ENCODE results near the gene CACNA1S.

The CACNA1S gene

GRCh38 chr1:201146626-201147390 lies 34.6 kb upstream of the CACNA1S start:
- TF ChIP-seq, protein P1, sequence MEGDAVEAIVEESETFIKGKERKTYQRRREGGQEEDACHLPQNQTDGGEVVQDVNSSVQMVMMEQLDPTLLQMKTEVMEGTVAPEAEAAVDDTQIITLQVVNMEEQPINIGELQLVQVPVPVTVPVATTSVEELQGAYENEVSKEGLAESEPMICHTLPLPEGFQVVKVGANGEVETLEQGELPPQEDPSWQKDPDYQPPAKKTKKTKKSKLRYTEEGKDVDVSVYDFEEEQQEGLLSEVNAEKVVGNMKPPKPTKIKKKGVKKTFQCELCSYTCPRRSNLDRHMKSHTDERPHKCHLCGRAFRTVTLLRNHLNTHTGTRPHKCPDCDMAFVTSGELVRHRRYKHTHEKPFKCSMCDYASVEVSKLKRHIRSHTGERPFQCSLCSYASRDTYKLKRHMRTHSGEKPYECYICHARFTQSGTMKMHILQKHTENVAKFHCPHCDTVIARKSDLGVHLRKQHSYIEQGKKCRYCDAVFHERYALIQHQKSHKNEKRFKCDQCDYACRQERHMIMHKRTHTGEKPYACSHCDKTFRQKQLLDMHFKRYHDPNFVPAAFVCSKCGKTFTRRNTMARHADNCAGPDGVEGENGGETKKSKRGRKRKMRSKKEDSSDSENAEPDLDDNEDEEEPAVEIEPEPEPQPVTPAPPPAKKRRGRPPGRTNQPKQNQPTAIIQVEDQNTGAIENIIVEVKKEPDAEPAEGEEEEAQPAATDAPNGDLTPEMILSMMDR (IDR thresholded peaks at IDR 0.05; ENCODE audit: low read depth, low read length, poor library complexity, severe bottlenecking): no peak
- TF ChIP-seq EZH2phosphoT487 (IDR thresholded peaks at IDR 0.05; ENCODE audit: borderline replicate concordance, low read length): no peak
- Histone ChIP-seq H4K20me1 (ENCODE audit: control insufficient read depth, insufficient read depth, low read depth, low read length) (peaks cover 3% of the 10 kb centered on the region; the same call in 1 of the 2 replicates), H3K4me2 (ENCODE audit: low read length) (no peak overlapping the region), H3K4me3 (ENCODE audit: low read length) (no peak overlapping the region), H3F3A (ENCODE audit: control insufficient read depth, insufficient read depth) (no peaks in the 10 kb centered on the region), H3K4me1 (ENCODE audit: control insufficient read depth, low read length) (no peaks in the 10 kb centered on the region), H3K9me3 (ENCODE audit: control insufficient read depth, insufficient read depth, low read length) (no peaks in the 10 kb centered on the region), H3K36me3 (ENCODE audit: control insufficient read depth, low read length) (peaks cover 25% of the 10 kb centered on the region), H3K9me2 (replicated peaks; ENCODE audit: control insufficient read depth, low read length) (no peaks in the 10 kb centered on the region), H3K27ac (ENCODE audit: low read depth, low read length) (no peak overlapping the region), H3K27me3 (ENCODE audit: control insufficient read depth, low read length) (no peaks in the 10 kb centered on the region), H3K79me2 (ENCODE audit: control insufficient read depth, low read length) (no peaks in the 10 kb centered on the region)

- H3K27ac ChIP-seq (ENCODE audit: low read depth, low read length): no peak overlapping the region
- no peaks in the 10 kb centered on the region for H3K9me3 ChIP-seq (ENCODE audit: control insufficient read depth, insufficient read depth, low read length)
- H3K4me2 ChIP-seq (ENCODE audit: low read length): no peak overlapping the region
- H3F3A ChIP-seq (ENCODE audit: control insufficient read depth, insufficient read depth): no peaks in the 10 kb centered on the region
- H3K9me2 ChIP-seq (replicated peaks; ENCODE audit: control insufficient read depth, low read length): no peaks in the 10 kb centered on the region
- no peak overlapping the region for H3K4me3 ChIP-seq (ENCODE audit: low read length)
- H3K79me2 ChIP-seq (ENCODE audit: control insufficient read depth, low read length): no peaks in the 10 kb centered on the region
- H4K20me1 ChIP-seq (ENCODE audit: control insufficient read depth, insufficient read depth, low read depth, low read length): peaks cover 3% of the 10 kb centered on the region; the same call in 1 of the 2 replicates
- no peaks in the 10 kb centered on the region for H3K4me1 ChIP-seq (ENCODE audit: control insufficient read depth, low read length)
- peaks cover 19% of the 10 kb centered on the region; the same call in 1 of the 2 replicates for H3K36me3 ChIP-seq (ENCODE audit: control insufficient read depth, low read length)
- no peaks in the 10 kb centered on the region for H3K27me3 ChIP-seq (ENCODE audit: control insufficient read depth, low read length)
- TF ChIP-seq, protein P1 (IDR thresholded peaks at IDR 0.05; ENCODE audit: low read depth, low read length, poor library complexity, severe bottlenecking): no peak
- TF ChIP-seq EZH2phosphoT487 (IDR thresholded peaks at IDR 0.05; ENCODE audit: borderline replicate concordance, low read length): no peak
Observed at GRCh38 chr1:201145816-201146215, 33.6 kb upstream of the CACNA1S start.

DNA sequence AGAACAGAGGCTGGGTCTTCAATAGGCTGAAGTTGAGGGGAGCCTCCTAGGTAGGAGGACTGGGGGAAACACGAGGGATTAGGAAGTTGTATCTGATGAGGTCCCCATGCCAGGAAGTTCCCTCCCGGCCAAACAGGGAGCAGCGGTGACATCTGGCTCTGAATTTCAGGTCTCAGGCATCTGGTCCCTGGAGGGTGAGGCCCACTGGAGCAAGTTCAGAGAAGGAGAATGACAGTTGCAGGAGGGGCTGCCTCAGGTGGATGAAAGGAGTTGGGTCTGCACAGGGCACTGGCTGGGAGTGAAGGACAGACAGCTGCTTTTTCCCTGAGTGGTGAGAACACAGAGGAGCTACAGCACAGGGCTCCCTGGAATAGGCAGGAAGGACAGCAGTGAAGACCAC lies 32.9 kb upstream of the CACNA1S start:
- H3K27me3 ChIP-seq (ENCODE audit: control insufficient read depth, low read length): no peaks in the 10 kb centered on the region
- H3K4me2 ChIP-seq (ENCODE audit: low read length): no peak overlapping the region
- no peaks in the 10 kb centered on the region for H3F3A ChIP-seq (ENCODE audit: control insufficient read depth, insufficient read depth)
- H3K27ac ChIP-seq (ENCODE audit: low read depth, low read length): no peak overlapping the region
- H3K36me3 ChIP-seq (ENCODE audit: control insufficient read depth, low read length): peaks cover 17% of the 10 kb centered on the region; the same call in 1 of the 2 replicates
- H3K4me3 ChIP-seq (ENCODE audit: low read length): no peak overlapping the region
- H3K79me2 ChIP-seq (ENCODE audit: control insufficient read depth, low read length): no peaks in the 10 kb centered on the region
- peaks cover 3% of the 10 kb centered on the region; the same call in 1 of the 2 replicates for H4K20me1 ChIP-seq (ENCODE audit: control insufficient read depth, insufficient read depth, low read depth, low read length)
- no peaks in the 10 kb centered on the region for H3K9me3 ChIP-seq (ENCODE audit: control insufficient read depth, insufficient read depth, low read length)
- H3K9me2 ChIP-seq (replicated peaks; ENCODE audit: control insufficient read depth, low read length): no peaks in the 10 kb centered on the region
- no peaks in the 10 kb centered on the region for H3K4me1 ChIP-seq (ENCODE audit: control insufficient read depth, low read length)
- TF ChIP-seq EZH2phosphoT487 (IDR thresholded peaks at IDR 0.05; ENCODE audit: borderline replicate concordance, low read length): no peak
- TF ChIP-seq, protein P1 (IDR thresholded peaks at IDR 0.05; ENCODE audit: low read depth, low read length, poor library complexity, severe bottlenecking): no peak
